ENCODE results near the gene CALN1.

The CALN1 gene

DNA sequence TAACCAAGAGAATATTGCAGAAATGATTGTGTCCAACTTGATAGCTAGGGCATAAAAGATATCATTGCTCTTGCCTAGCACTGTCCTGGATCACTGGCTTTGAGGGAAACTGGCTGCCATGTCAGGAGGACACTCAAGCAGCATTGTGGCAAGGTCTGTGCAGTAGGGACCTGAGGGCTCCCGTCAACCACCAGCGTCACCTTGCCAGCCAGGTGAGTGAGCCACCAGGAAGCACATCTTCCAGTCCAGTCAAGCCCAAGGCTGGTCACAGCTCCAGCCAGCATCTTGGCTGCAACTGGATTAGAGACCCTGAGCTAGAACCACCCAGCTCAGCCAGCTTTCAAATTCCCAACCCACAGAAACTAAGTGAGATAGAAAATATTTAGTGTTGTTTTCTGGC is 392.7 kb downstream of the CALN1 start:
- no peaks in the 10 kb centered on the region for H3K27me3 ChIP-seq (ENCODE audit: insufficient read depth, low read length)
- no peaks in the 10 kb centered on the region for H3K36me3 ChIP-seq (ENCODE audit: insufficient read depth, low read length)
- H3K4me1 ChIP-seq (ENCODE audit: insufficient read depth, low read length), result no peaks in the 10 kb centered on the region
- H2AFZ ChIP-seq (ENCODE audit: low read depth, low read length), result no peak overlapping the region
- no peaks in the 10 kb centered on the region for H3K9me3 ChIP-seq (ENCODE audit: low read length)
- no peak overlapping the region for H3K4me3 ChIP-seq (ENCODE audit: low read length)

DNA sequence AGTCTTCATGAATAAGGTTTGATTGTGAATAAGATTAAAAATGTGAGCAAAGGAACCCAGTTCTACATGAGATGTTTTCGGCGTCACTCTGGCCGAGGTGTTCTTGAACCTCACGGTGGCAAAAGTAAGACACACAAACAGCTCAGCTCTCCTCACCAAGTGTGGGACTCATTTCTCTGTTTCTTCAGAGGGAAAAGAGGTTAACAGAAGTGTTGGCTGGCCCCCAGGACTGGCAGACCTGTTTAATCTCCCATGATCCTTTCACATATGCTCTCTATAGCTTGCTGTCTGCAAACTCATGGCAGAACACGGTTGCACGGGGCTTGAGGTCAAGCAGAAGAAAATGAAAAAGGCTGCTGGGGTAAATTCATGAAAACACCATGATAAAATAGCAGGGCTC is 394.4 kb downstream of the CALN1 start:
- Histone ChIP-seq H2AFZ (ENCODE audit: low read depth, low read length) (no peak overlapping the region), H3K36me3 (ENCODE audit: insufficient read depth, low read length) (no peaks in the 10 kb centered on the region), H3K27me3 (ENCODE audit: insufficient read depth, low read length) (no peaks in the 10 kb centered on the region), H3K9me3 (ENCODE audit: low read length) (no peaks in the 10 kb centered on the region), H3K4me3 (ENCODE audit: low read length) (no peak overlapping the region), H3K4me1 (ENCODE audit: insufficient read depth, low read length) (no peaks in the 10 kb centered on the region)

- H3K9me3 ChIP-seq (ENCODE audit: low read length), result no peaks in the 10 kb centered on the region
- H2AFZ ChIP-seq (ENCODE audit: low read depth, low read length), result no peak overlapping the region
- H3K4me3 ChIP-seq (ENCODE audit: low read length), result no peak overlapping the region
- H3K4me1 ChIP-seq (ENCODE audit: insufficient read depth, low read length), result no peaks in the 10 kb centered on the region
- H3K27me3 ChIP-seq (ENCODE audit: insufficient read depth, low read length), result no peaks in the 10 kb centered on the region
- H3K36me3 ChIP-seq (ENCODE audit: insufficient read depth, low read length), result no peaks in the 10 kb centered on the region
These were observed 395.6 kb downstream of the CALN1 start for GRCh38 chr7:72016574-72016973.

GRCh38 chr7:72015136-72015535 is 397.0 kb downstream of the CALN1 start:
- H2AFZ ChIP-seq (ENCODE audit: low read depth, low read length), result no peak overlapping the region
- H3K4me1 ChIP-seq (ENCODE audit: insufficient read depth, low read length), result no peaks in the 10 kb centered on the region
- H3K4me3 ChIP-seq (ENCODE audit: low read length), result no peak overlapping the region
- H3K27me3 ChIP-seq (ENCODE audit: insufficient read depth, low read length), result no peaks in the 10 kb centered on the region
- H3K9me3 ChIP-seq (ENCODE audit: low read length), result no peaks in the 10 kb centered on the region
- no peaks in the 10 kb centered on the region for H3K36me3 ChIP-seq (ENCODE audit: insufficient read depth, low read length)

DNA sequence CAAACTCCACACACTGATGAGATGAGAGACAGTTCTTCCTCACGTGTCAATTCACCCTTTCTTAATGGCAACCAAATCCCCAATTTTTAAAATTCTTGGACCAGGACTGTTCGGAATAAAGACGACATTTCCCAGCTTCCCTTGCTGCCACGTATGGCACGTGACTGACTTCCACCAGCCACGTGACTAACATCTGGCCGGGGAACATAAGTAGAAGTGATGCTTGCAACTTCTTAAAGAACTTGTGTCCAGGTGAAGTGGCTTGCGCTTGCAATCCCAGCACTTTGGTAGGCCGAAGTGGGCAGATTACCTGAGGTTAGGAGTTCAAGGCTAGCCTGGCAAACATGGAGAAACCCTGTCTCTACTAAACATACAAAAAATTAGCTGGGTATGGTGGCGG is 405.1 kb downstream of the CALN1 start:
- Histone ChIP-seq H3K4me1 (ENCODE audit: insufficient read depth, low read length) (no peaks in the 10 kb centered on the region), H3K36me3 (ENCODE audit: insufficient read depth, low read length) (no peaks in the 10 kb centered on the region), H3K9me3 (ENCODE audit: low read length) (no peaks in the 10 kb centered on the region), H2AFZ (ENCODE audit: low read depth, low read length) (no peak overlapping the region), H3K27me3 (ENCODE audit: insufficient read depth, low read length) (no peaks in the 10 kb centered on the region), H3K4me3 (ENCODE audit: low read length) (no peak overlapping the region)

- no peaks in the 10 kb centered on the region for H3K27me3 ChIP-seq (ENCODE audit: insufficient read depth, low read length)
- H3K36me3 ChIP-seq (ENCODE audit: insufficient read depth, low read length), result no peaks in the 10 kb centered on the region
- H3K4me3 ChIP-seq (ENCODE audit: low read length), result no peak overlapping the region
- H3K9me3 ChIP-seq (ENCODE audit: low read length), result no peaks in the 10 kb centered on the region
- no peak overlapping the region for H2AFZ ChIP-seq (ENCODE audit: low read depth, low read length)
- H3K4me1 ChIP-seq (ENCODE audit: insufficient read depth, low read length), result no peaks in the 10 kb centered on the region
These were observed 408.9 kb downstream of the CALN1 start for GRCh38 chr7:72003236-72003635.

- no peaks in the 10 kb centered on the region for H3K27me3 ChIP-seq (ENCODE audit: insufficient read depth, low read length)
These were observed 416.0 kb downstream of the CALN1 start for GRCh38 chr7:71996141-71996540.

DNA sequence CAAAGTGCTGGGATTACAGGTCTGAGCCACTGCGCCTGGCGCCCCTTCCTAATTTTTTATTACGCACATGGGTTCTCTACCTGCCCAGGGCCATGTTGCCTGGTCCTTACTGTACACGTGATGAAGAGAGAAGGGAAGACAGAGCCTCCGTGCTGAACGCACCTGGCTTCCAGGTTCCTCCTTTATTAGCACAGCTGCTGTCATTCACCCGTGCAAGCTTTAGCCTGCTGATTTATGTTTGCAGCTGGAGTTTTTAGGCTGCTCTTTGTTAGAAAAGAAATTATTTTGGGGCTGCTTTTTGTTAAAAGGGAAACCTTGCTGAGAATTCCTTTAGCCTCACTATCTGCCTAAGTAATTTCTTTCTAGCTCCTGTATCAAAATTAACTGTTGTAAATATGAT is 417.0 kb downstream of the CALN1 start:
- H2AFZ ChIP-seq (ENCODE audit: low read depth, low read length), result no peak overlapping the region
- no peaks in the 10 kb centered on the region for H3K4me1 ChIP-seq (ENCODE audit: insufficient read depth, low read length)
- H3K4me3 ChIP-seq (ENCODE audit: low read length), result no peak overlapping the region
- no peaks in the 10 kb centered on the region for H3K36me3 ChIP-seq (ENCODE audit: insufficient read depth, low read length)
- no peaks in the 10 kb centered on the region for H3K9me3 ChIP-seq (ENCODE audit: low read length)
- H3K27me3 ChIP-seq (ENCODE audit: insufficient read depth, low read length), result no peaks in the 10 kb centered on the region

More at GRCh38 chr7:71996141-71996540, 416.0 kb downstream of the CALN1 start:
- Histone ChIP-seq H2AFZ (ENCODE audit: low read depth, low read length) (no peak overlapping the region), H3K36me3 (ENCODE audit: insufficient read depth, low read length) (no peaks in the 10 kb centered on the region), H3K4me1 (ENCODE audit: insufficient read depth, low read length) (no peaks in the 10 kb centered on the region), H3K4me3 (ENCODE audit: low read length) (no peak overlapping the region), H3K9me3 (ENCODE audit: low read length) (no peaks in the 10 kb centered on the region)

GRCh38 chr7:71991586-71991985 is 420.6 kb downstream of the CALN1 start:
- Histone ChIP-seq H3K4me1 (ENCODE audit: insufficient read depth, low read length) (peaks cover 2% of the 10 kb centered on the region), H3K9me3 (ENCODE audit: low read length) (no peaks in the 10 kb centered on the region), H3K4me3 (ENCODE audit: low read length) (no peak overlapping the region), H3K36me3 (ENCODE audit: insufficient read depth, low read length) (no peaks in the 10 kb centered on the region), H2AFZ (ENCODE audit: low read depth, low read length) (no peak overlapping the region), H3K27me3 (ENCODE audit: insufficient read depth, low read length) (no peaks in the 10 kb centered on the region)

GRCh38 chr7:71990138-71990462 is 422.0 kb downstream of the CALN1 start:
- Histone ChIP-seq H2AFZ (ENCODE audit: low read depth, low read length) (no peak overlapping the region), H3K9me3 (ENCODE audit: low read length) (no peaks in the 10 kb centered on the region), H3K27me3 (ENCODE audit: insufficient read depth, low read length) (no peaks in the 10 kb centered on the region), H3K4me3 (ENCODE audit: low read length) (no peak overlapping the region), H3K36me3 (ENCODE audit: insufficient read depth, low read length) (no peaks in the 10 kb centered on the region), H3K4me1 (ENCODE audit: insufficient read depth, low read length) (peaks cover 2% of the 10 kb centered on the region)

DNA sequence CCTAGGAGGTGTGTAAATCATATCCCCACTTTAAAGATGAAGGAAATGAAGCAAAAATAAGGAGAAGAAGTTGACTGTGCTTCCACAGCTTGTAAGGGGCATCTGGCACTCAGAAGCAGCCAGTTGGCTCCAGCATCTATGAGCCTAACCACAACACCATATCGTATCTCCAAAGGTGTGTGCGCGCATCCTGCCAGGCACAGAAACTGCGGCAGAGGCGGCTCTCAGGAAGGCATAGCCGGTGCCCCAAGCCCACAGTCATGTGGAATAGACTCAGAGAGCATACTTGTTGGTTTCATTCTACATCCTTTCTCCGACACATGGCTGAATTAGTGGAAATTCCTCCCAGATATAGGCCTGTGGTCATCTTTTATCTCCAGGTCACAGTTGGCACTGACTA is 423.9 kb downstream of the CALN1 start:
- H3K4me1 ChIP-seq (ENCODE audit: insufficient read depth, low read length), result peaks cover 2% of the 10 kb centered on the region
- H3K27me3 ChIP-seq (ENCODE audit: insufficient read depth, low read length), result no peaks in the 10 kb centered on the region
- no peaks in the 10 kb centered on the region for H3K36me3 ChIP-seq (ENCODE audit: insufficient read depth, low read length)
- no peaks in the 10 kb centered on the region for H3K9me3 ChIP-seq (ENCODE audit: low read length)
- H2AFZ ChIP-seq (ENCODE audit: low read depth, low read length), result no peak overlapping the region
- no peak overlapping the region for H3K4me3 ChIP-seq (ENCODE audit: low read length)

DNA sequence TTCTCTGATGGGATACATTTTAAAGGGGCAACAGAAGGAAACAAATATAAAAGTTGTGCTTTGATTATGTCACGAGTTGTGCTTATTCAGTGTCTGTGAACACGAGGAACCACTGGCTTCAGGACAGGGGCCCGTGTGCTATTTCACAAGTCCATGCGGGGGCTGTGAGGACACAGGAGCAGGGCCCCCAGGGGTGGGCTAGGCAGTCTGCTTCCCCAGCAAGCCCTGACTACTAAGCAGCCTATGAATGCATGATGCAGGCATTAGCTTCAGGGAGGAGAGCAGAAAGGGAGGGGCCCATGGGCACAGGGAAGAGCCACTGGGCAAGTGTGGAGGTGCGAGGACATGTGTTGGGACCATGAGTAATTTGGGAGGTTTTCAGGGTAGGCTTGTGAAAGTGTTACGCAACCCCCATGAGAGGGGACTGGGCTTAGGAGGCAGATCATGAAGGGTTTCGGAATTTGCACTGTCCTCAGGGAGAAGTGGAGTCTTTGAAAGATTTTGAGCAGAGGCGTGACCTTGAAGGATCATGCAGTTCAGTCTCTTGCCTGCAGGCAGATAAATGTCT is 424.9 kb downstream of the CALN1 start:
- Histone ChIP-seq H3K9me3 (ENCODE audit: low read length) (no peaks in the 10 kb centered on the region), H3K27me3 (ENCODE audit: insufficient read depth, low read length) (no peaks in the 10 kb centered on the region), H3K36me3 (ENCODE audit: insufficient read depth, low read length) (no peaks in the 10 kb centered on the region), H2AFZ (ENCODE audit: low read depth, low read length) (no peak overlapping the region), H3K4me3 (ENCODE audit: low read length) (no peak overlapping the region), H3K4me1 (ENCODE audit: insufficient read depth, low read length) (peaks cover 2% of the 10 kb centered on the region)

DNA sequence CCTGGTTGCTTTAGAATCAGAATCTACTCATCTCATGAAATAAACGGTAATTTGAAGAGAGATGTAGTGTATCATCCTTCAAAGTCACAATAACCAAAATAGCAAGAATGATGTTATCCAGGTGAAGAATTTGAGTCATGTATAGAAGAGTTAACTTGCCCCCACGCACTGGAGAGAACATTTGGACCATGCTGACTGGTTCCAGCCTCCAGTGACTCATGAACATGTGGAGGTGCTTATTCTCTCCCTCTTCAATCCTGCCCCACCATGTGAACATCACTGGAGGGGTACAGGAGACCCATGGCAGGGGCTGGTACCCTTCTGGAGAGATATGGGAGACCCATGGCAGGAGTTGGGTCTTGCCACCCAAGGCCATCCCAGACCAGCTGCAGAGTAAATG is 427.8 kb downstream of the CALN1 start:
- H3K27me3 ChIP-seq (ENCODE audit: insufficient read depth, low read length), result no peaks in the 10 kb centered on the region
- no peaks in the 10 kb centered on the region for H3K9me3 ChIP-seq (ENCODE audit: low read length)
- H3K36me3 ChIP-seq (ENCODE audit: insufficient read depth, low read length), result no peaks in the 10 kb centered on the region
- H3K4me1 ChIP-seq (ENCODE audit: insufficient read depth, low read length), result no peaks in the 10 kb centered on the region
- H2AFZ ChIP-seq (ENCODE audit: low read depth, low read length), result no peak overlapping the region
- no peak overlapping the region for H3K4me3 ChIP-seq (ENCODE audit: low read length)

- H3K9me3 ChIP-seq (ENCODE audit: low read length), result no peaks in the 10 kb centered on the region
- H3K36me3 ChIP-seq (ENCODE audit: insufficient read depth, low read length), result no peaks in the 10 kb centered on the region
- no peaks in the 10 kb centered on the region for H3K27me3 ChIP-seq (ENCODE audit: insufficient read depth, low read length)
- no peak overlapping the region for H3K4me3 ChIP-seq (ENCODE audit: low read length)
- H2AFZ ChIP-seq (ENCODE audit: low read depth, low read length), result no peak overlapping the region
- no peaks in the 10 kb centered on the region for H3K4me1 ChIP-seq (ENCODE audit: insufficient read depth, low read length)
These were observed 429.3 kb downstream of the CALN1 start for GRCh38 chr7:71982851-71983250.

All from neuron (in vitro differentiated cells).